Medulla oblongata (tissue), 1 donor: Measurements from ENCODE around the gene ABCC1.
"Not testable (repeated sequence)": the region's sequence is repeated elsewhere in the genome, so short reads cannot be mapped to it uniquely, and the experiment has no call there.

Experiments
- DNase-seq: peaks from one replicate; pipeline ENCODE4 v3.0.0-alpha.2; 2015; ENCODE audit errors: extremely low spot score

The ABCC1 gene

DNA sequence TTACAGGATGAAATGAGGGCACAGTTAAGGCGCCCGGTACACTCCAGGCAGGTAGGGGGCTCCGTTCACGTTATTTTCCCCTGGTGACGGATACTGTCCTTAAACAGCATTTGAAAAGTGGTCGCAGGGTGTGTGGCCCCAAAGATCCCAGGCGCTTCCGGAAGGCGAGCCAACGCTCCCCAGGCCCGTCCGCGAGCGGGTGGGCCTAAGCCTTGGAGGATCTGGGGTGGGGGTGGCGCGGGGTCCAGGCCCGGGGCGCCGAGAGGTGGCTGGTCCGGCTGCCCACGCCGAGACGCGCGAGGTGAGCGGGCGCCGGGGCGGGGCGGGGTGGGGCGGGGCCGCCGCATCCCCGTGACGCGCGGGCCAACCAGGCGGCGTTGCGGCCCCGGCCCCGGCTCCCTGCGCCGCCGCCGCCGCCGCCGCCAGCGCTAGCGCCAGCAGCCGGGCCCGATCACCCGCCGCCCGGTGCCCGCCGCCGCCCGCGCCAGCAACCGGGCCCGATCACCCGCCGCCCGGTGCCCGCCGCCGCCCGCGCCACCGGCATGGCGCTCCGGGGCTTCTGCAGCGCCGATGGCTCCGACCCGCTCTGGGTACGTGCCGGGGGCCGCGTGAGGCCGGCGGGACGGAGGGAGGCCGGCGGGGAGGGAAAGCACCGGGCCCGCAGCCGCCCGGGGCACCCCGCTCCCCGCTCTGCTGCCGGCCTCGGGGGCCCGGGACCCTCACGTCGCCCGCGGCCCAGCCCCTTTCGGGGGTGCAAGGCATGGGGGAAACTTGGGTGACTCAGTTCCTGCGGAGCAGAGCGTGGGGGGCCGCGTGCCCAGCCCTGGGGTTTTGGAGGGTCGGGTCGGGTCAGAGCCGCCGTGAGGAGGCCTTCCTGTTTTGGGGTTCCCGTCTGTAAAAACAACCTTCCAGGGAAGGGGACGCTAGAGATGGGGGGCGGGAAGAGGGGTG is at the start of gene ABCC1:
TSS of gene ABCC1 (plus strand) at position 407 of the 951 bp plus-strand sequence. CDS start at position 543, 136 bp downstream.
- DNase-seq = peak; percentile 21

DNA sequence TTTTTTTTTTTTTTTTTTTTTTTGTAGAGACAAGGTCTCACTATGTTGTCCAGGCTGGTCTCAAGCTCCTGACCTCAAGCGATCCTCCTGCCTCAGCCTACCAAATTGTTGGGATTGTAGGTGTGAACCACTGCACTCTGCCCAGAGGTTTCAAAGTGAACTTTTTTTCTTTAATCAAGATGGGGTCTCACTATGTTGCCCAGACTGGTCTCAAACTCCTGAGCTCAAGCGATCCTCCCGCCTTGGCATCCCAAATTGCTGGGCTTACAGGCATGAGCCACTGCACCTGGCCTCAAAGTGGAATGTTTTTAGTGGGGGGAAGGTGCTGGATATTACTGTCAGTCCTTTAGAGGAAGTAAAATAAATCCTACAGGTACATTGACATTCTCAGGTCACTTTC is 49.1 kb upstream of the ABCC1 start:
- DNase-seq = no peak

DNA sequence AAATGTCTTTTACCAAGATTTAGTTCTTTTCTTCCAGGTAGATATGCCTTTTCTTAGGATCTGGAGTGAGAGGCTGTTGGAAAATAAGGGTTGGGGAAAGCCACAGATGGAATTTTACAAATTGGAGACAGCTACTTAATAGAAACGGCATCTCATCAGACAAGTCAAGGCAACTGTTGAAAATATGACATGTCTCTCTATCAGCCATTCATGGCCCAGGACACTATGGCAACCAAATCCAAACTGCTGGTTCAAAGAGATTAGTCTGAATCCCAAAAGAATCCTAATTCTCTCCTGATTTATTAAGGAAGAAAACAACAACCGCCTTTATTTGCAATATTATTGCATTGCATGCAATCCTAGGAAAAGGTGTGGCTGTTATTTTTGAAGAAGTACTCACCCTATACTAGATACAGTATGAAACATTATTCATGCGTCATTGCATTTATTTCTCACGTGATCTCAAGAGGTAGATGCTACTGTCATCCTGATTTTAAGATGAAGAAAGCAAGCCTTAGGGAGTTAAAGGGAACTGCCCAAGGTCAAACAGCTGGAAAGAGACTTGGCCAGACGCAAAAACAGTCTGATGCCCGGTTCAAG is 48.4 kb upstream of the ABCC1 start:
- no peak for DNase-seq

DNA sequence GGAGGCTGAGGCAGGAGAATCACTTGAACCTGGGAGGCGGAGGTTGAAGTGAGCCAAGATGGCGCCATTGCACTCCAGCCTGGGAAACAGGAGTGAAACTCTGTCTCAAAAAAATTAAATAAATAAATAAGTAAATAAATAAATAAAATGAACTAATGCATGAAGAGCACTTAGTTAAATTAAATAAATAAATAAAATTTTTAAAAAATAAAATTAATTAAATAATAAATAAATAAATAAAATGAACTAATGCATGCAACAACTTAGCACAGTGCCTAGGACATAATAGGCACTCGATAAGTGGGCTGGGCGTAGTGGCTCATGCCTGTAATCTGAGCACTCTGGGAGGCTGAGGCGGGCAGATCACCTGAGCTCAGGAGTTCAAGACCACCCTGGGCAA is 45.5 kb upstream of the ABCC1 start:
- DNase-seq = no peak

DNA sequence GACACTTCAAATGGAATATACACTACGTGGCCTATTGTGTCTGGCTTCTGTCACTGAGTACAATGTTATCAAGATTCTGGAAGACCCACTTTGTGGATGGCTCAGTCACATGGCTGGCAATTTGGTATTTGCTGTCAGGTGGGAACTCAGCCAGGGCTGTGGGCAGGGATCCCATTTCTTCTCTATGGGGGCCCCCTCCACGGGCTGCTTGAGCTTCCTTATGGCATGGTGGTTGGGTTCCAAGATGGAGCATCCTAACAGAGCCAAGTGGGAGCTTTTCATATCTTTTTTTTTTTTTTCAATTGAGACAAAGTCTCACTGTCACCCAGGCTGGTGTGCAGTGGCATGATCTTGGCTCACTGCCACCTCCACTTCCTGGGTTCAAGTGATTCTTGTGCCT is 43.0 kb upstream of the ABCC1 start:
- no peak for DNase-seq

DNA sequence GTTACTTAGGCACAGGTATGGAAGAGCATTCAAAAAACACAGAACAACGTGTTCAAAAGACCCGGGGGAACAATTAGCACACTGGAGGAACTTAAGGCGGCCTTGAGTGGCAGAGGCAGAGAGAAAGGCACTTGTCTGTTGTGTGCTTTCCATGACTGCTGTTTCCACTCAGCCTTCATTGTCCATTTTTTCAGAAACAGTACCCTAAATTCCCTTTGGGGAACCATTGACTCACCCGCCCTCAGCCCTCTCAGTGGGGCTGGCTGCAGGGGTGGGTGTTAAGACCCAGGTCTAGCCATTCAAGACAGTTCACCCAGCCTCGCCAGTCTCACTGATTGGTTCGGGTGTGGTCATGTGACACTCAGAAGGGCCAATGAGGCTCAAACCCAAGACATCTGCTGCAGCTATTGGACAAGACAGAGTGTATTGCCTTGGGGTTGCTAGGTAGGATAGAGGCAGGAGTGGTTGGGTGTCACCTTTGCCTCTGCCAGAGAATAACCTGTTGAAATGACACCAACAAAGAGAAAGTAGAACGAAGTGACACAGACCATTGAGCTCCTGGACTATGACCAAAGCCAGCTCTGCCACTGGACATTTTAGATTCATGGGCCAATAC is 41.4 kb upstream of the ABCC1 start:
- no peak for DNase-seq

DNA sequence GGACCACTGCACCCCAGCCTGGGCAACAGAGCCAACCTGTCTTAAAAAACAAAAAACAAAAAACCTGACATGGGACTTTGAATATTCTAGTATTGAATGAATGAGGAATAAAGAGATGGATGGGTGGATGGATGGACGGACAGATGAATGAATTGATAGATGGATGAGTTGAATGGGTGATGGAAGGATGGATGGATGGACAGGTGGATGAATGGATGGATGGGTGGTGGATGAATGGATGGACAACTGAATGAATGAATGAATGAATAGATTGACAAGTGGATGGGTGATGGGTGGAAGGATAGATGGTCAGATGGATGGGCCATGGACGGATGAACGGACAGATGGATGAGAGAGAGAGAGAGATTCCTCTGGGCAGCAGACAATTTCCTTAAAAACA is 38.2 kb upstream of the ABCC1 start:
- no peak for DNase-seq

DNA sequence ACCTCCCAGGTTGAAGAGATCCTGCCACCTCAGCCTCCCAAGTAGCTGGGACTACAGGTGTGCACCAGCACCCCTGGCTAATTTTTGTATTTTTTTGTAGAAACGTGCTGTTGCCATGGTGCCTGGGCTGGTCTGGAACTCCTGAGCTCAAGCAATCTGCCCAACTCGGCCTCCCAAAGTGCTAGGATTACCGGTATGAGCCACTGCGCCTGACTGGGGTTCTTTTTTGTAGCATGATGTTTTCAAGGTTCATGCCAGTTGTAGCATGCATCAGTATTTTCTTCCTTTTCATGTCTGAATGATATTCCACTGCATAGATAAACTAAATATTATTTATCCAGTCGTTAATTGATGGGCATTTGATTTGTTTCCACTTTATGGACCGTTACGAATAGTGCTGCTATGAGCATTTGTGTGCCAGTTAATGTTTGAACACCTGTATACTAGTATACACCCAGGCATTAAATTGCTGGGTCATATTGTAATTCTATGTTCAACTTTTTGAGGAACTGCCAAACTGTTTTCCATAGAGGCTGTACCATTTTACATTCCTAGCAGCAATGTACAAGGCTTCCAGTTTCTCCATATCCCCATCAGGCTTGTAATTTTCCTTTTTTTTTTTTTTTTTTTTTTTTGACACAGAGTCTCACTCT is 36.2 kb upstream of the ABCC1 start:
- DNase-seq = no peak

DNA sequence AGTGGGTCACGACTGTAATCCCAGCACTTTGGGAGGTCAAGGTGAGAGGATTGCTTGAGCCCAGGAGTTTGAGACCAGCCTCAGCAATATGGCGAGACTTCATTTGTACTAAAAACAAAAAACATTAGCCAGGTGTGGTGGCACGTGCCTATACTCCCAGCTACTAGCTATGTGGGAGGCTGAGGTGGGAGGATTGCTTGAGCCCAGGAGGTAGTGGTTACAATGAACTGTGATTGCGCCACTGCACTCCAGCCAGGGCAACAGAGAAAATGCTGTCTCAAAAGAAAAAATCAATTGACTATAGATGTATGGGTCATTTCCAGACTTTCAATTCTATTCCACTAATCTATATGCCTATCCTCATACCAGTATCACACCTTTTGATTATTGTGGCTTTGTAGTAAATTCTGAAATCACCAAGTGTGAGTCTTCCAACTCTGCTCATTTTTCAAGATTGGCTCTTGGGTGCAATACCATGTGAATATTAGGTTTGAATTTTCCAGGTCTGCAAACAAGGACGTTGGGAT is 33.8 kb upstream of the ABCC1 start:
- no peak for DNase-seq

DNA sequence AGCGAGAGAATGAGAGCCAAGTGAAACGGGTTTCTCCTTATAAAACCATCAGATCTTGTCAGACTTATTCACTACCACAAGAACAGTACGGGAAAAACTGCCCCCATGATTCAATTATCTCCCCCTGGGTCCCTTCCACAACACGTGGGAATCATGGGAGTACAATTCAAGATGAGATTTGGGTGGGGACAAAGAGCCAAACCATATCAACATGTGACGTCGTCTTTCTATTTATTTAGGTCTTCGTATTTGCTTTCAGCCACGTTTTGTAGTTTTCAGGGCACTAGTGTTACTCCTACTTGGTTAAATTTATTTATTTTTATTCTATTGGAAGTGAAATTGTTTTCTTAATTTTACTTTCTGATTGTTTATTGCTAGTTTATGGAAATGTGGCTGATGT is 33.1 kb upstream of the ABCC1 start:
- no peak for DNase-seq

DNA sequence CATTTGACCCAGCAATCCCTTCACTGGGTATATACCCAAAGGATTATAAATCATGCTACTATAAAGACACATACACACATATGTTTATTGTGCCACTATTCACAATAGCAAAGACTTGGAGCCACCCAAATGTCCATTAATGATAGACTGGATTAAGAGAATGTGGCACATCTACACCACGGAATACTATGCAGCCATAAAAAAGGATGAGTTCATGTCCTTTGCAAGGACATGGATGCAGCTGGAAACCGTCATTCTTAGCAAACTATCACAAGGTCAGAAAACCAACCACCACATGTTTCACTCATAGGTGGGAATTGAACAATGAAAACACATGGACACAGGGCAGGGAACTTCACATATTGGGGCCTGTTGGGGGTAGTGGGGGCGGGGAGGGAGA is 31.1 kb upstream of the ABCC1 start:
- not testable (repeated sequence) for DNase-seq

DNA sequence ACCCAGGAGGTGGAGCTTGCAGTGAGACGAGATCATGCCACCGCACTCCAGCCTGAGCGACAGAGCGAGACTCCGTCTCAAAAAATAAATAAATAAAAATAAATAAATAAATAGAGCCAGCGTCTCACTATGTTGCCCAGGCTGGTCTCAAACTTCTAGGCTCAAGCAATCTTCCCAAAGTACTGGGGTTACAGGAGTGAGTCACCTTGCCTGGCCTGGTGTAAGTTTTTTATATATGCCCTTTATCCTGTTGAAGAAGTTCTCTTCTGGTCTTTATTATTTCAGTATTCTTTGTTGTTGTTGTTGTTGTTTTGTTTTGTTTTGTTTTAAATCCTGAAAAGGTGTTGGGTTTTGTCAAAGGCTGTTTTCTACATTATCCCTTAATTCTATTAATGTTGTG is 30.1 kb upstream of the ABCC1 start:
- DNase-seq = no peak

DNA sequence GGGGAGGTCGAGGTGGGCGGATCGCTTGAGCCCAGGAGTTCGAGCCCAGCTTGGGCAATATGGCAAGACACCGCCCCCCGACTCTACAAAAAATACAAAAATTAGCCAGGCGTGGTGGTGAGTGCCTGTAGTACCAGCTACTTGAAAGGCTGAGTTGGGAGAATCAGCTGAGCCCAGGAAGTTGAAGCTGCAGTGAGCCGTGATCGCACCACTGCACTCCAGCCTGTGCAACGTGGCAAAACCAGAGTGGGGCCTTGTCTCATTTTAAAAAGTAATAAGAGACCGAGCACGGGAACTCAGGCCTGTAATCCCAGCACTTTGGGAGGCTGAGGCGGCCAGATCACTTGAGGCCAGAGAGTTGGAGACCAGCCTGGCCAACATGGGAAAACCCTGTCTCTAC is 24.4 kb upstream of the ABCC1 start:
- DNase-seq = no peak

DNA sequence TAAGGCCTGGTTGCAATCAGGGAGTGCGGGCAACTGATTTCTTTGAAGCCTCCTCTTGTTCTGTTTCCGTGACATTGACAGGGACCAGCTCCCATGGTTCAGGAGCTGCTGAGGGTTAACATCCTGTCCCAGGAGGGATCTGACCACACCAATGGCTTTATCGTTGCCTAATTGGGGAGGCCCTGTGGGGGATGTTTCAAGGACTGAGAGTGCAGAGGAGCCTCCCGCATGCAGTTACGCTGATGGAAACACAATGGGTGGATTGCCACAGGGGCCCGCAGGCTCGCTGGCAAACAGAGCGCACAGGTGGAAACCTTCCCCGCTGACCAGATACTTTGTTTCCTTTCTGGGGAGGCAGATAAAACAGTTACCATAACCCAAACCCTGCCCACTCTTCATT is 23.8 kb upstream of the ABCC1 start:
- no peak for DNase-seq

DNA sequence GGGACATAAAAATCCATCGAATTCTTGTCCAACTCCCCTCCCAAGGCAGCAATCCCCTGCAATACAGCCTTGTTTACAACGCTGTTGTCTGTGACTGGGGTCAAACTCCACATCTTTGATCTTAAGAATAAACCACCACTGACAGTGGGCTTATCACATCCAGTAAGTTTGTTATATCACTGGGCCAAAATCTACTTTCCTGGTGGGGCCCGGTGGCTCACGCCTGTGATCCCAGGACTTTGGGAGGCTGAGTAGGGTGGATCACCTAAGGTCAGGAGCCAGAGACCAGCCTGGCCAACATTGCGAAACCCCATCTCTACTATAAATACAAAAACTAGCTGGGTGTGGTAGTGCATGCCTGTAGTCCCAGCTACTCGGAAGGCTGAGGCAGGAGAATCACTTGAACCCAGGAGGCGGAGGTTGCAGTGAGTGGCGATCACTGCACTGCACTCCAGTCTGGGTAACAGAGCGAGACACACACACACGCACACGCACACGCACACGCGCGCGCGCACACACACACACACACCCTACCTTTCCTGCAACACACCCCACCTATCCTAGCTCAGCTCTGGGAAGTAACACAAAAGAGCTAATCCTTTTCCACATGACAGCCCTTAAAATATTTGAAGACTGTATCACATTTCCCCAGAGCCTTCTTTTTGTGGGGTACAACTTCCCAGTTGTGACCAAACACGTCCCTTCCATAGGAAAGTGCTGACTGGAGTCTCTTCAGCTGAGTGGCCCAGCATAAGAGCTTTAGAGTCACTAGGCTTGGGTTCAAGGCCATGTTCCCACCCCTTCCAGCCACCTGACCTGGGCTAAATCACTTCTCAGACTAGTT is 20.9 kb upstream of the ABCC1 start:
- DNase-seq = no peak

DNA sequence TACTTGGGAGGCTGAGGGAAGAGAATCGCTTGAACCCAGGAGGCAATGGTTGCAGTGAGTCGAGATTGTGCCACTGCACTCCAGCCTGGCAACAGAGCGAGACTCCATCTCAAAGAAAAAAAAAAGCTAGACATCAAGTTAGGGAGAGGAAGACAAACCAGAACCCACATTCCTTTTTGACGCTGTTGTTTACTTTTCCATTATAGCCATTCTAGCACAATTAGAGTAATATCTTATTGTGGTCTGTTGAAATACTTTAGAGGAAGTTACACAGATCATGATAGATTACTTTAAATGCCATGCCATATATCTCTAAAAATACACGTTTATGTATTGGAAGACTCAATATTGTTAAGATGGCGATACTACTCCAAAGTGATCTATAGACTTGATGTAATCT is 16.5 kb upstream of the ABCC1 start:
- DNase-seq = no peak

DNA sequence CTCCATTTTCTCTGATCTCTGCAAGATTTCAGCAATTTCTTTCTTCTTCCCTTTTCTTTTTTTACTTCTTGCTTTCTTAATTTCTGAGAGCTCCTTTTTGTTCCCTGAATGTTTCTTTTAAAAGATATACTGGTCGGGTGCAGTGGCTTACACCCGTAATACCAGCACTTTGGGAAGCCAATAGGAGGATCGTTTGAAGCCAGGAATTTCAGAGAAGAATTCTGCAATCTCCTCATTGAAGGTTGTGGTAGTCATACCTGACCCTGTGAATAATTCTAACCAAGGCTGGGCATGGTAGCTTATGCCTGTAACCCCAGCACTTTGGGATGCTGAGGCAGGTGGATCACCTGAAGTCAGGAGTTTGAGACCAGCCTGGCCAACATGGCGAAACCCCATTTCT is 15.6 kb upstream of the ABCC1 start:
- no peak for DNase-seq

DNA sequence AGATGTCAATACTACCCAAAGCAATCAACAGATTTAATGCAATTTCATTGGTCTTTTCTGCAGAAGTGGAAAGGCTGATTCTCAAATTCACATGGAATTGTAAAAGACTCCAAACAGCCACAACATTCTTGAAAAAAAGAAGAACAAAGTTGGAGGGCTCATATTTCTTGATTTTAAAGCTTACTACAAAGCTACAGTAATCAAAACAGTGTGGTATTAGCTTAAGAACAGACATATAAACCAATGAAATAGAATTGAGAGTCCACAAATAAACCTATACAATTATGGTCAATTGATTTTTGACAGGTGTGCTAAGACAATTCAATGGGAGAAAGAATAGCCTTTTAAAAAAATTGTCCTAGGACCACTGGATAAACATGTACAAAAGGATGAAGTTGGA is 14.4 kb upstream of the ABCC1 start:
- DNase-seq = no peak

DNA sequence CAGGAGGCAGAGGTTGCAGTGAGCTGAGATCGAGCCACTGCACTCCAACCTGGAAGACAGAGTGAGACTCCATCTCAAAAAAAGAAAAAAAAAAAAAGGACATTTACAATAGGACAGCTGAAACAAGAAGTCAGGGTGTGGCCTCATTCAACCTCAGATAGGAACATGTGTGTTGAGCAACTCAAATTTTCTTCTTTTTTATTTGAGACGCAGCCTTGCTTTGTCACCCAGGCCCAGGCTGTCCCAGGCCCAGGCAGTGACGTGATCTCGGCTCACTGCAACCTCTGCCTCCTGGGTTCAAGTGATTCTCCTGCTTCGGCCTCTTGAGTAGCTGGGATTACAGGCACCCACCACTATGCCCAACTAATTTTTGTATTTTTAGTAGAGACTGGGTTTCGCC is 12.6 kb upstream of the ABCC1 start:
- DNase-seq = not testable (repeated sequence)

DNA sequence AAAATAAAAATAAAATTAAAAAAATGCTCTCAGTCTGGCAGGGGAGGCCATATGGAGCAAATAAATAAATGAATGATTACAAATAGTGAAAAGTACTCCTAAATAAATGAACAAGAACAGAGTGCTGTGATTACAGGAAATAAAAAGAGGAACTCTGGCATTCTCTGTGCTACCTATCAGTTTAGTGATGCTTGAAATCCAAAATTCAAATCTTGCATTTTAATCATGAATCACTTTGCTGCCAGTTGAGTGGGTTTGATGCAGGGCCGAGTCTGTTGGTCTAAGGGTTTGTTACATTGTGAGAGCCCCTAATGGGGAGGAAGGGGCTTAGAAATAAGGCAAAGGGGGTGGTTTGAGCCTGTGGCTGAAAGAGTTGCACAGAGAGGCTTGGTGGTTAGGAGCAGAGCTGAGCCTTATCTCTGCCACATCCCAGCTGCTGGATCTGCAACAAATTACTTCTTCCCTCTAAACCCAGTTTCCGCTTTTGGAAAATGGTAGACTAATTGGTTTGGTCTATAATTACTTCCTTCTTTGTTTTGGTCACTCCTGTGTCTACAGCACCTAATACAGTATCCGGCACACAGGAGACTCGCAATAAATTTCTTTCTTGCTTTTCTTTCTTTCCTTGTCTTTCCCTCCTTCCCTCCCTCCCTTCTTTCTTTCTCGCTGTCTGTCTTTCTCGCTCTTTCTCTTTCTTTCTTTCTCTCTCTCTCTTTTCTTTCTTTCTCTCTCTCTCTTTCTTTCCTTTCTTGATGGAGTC is 6.3 kb upstream of the ABCC1 start:
- no peak for DNase-seq
